Caco-2 (cell line): ENCODE measurements around the gene RIOK1. TPM values are rescaled to one million over a fixed set of nuclear protein-coding genes. Genes with fewer than 3 reads are reported as not detected.

Source experiments
- BruUV-seq: library from RNA; stranded (reverse); fragments of 400-500 nt; replicated peaks from 2 replicates; lab custom pipeline; 2021; lab: Mats Ljungman, UMichigan
- CTCF ChIA-PET: fragments of 300-600 bp; sonication (Branson Sonifier 250); formaldehyde crosslinking; loops from one replicate; lab custom pipeline; 2022; ENCODE audit warnings: antibody characterized with exemption; lab: Charles Lee
- POLR2A ChIA-PET: fragments of 300-600 bp; sonication (Branson Sonifier 250); formaldehyde crosslinking; loops from one replicate; lab custom pipeline; 2022; ENCODE audit warnings: antibody characterized with exemption; lab: Charles Lee
- DNase-seq, 2 experiments: peaks; one replicate each; pipeline versions ENCODE4 v3.0.0 to v3.0.0-alpha.2; 2020 to 2022
- H3K27me3 ChIP-seq: replicated peaks from 2 replicates; pipeline ENCODE4 v1.6.0; 2011; ENCODE audit warnings: low read length; ENCODE audit not compliant: control insufficient read depth, insufficient read depth
- H3K36me3 ChIP-seq: 2 replicates; pipeline ENCODE4 v1.5.1; 2011; ENCODE audit warnings: low read length; ENCODE audit not compliant: control insufficient read depth, insufficient read depth
- H3K4me1 ChIP-seq: fragments of 250-450 bp; sonication (Bioruptor Pico); 2 replicates; pipeline ENCODE4 v1.5.1; 2020; ENCODE audit warnings: mild to moderate bottlenecking
- H3K4me3 ChIP-seq: 2 replicates; pipeline ENCODE4 v1.5.1; 2011; ENCODE audit warnings: low read depth, mild to moderate bottlenecking, control low read depth, low read length
- H3K9me3 ChIP-seq: fragments of 250-450 bp; sonication (Bioruptor Pico); 2 replicates; pipeline ENCODE4 v1.5.1; 2020; ENCODE audit warnings: mild to moderate bottlenecking, moderate library complexity
- H3K27ac Mint-ChIP-seq: one replicate; pipeline ENCODE4 v1.8.0; 2022; ENCODE audit warnings: mixed read lengths; ENCODE audit not compliant: unreplicated experiment
- H3K27me3 Mint-ChIP-seq: one replicate; pipeline ENCODE4 v1.8.0; 2022; ENCODE audit warnings: mixed read lengths; ENCODE audit not compliant: insufficient read depth, unreplicated experiment
- H3K36me3 Mint-ChIP-seq: one replicate; pipeline ENCODE4 v1.8.0; 2022; ENCODE audit warnings: mild to moderate bottlenecking, mixed read lengths; ENCODE audit not compliant: insufficient read depth, unreplicated experiment
- H3K4me1 Mint-ChIP-seq: one replicate; pipeline ENCODE4 v1.8.0; 2022; ENCODE audit warnings: low read depth, mixed read lengths; ENCODE audit not compliant: unreplicated experiment
- H3K4me3 Mint-ChIP-seq: one replicate; pipeline ENCODE4 v1.8.0; 2022; ENCODE audit warnings: mild to moderate bottlenecking, moderate library complexity, mixed read lengths; ENCODE audit not compliant: unreplicated experiment
- H3K9me3 Mint-ChIP-seq: one replicate; pipeline ENCODE4 v1.8.0; 2022; ENCODE audit warnings: mixed read lengths; ENCODE audit not compliant: unreplicated experiment
- intact Hi-C: fragments of 100-400 bp; cut with micrococcal nuclease; formaldehyde crosslinking; loops from one replicate; pipeline ENCODE4 v1.10.0; 2022; ENCODE audit not compliant: unreplicated experiment
- total RNA-seq: library from RNA; stranded (reverse); gene quantifications from 2 replicates; pipeline ENCODE4 v1.2.3, GENCODE V29; 2022
- TF ChIP-seq, protein P1 (sequence below), 2 experiments: fragments of 200-600 bp in 1 of 2; IDR thresholded peaks; 1 replicate in 1 of 2; 2 replicates in 1 of 2; pipeline versions ENCODE4 v1.5.1 to v1.8.0; 2011 to 2022; ENCODE audit warnings: antibody characterized with exemption in 1 of 2, control low read depth in 1 of 2, inconsistent platforms in 1 of 2, low read depth in 1 of 2, low read length in 1 of 2, mild to moderate bottlenecking in 1 of 2, moderate library complexity in 1 of 2; ENCODE audit not compliant: insufficient read depth in 1 of 2, severe bottlenecking in 1 of 2, unreplicated experiment in 1 of 2

Gene RIOK1
- total RNA-seq, 1 experiment from 2014 or later, result 36.1 TPM

DNA sequence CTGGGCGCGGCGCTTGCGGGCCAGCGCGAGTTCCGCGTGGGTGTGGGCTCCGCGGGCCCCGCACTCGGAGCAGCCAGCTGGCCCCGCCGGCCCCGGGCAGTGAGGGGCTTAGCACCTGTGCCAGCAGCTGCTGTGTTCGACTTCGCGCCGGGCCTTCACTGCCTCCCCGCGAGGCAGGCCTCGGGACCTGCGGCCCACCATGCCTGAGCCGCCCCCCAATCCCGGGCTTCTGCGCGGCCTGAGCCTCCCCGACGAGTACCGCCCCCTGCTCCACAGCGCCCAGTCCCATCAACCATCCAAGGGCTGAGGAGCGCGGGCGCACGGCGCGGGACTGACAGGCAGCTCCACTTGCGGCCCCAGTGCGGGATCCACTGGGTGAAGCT is 36.2 kb downstream of the RIOK1 start:
- Mint-ChIP-seq H3K27ac (no peak overlapping the region), H3K9me3 (no peaks in the 10 kb centered on the region), H3K4me3 (no peak overlapping the region), H3K4me1 (peaks cover 5% of the 10 kb centered on the region), H3K27me3 (no peaks in the 10 kb centered on the region), H3K36me3 (peaks cover 9% of the 10 kb centered on the region)
- intact Hi-C loops, result loop anchor here (1.0 to 5.0 kb wide), 3 partner anchors 37 to 190 kb away; no protein-coding TSS in a partner anchor
- Histone ChIP-seq H3K4me3 (no peak overlapping the region), H3K27me3 (no peaks in the 10 kb centered on the region), H3K36me3 (no peaks in the 10 kb centered on the region), H3K9me3 (no peaks in the 10 kb centered on the region), H3K4me1 (peaks cover 2% of the 10 kb centered on the region; the same call in 1 of the 2 replicates)
- ChIA-PET POLR2A (interaction anchor here (0.6 to 0.8 kb wide), 2 partner anchors 36 to 128 kb away, joined by 3 to 4 read pairs; partner anchors contain the start of genes CAGE1 and RIOK1), CTCF (interaction anchor here (0.6 to 1.6 kb wide), 5 partner anchors 42 to 189 kb away, joined by 3 to 7 read pairs (median 4); no protein-coding TSS in a partner anchor)
- TF ChIP-seq, protein P1, sequence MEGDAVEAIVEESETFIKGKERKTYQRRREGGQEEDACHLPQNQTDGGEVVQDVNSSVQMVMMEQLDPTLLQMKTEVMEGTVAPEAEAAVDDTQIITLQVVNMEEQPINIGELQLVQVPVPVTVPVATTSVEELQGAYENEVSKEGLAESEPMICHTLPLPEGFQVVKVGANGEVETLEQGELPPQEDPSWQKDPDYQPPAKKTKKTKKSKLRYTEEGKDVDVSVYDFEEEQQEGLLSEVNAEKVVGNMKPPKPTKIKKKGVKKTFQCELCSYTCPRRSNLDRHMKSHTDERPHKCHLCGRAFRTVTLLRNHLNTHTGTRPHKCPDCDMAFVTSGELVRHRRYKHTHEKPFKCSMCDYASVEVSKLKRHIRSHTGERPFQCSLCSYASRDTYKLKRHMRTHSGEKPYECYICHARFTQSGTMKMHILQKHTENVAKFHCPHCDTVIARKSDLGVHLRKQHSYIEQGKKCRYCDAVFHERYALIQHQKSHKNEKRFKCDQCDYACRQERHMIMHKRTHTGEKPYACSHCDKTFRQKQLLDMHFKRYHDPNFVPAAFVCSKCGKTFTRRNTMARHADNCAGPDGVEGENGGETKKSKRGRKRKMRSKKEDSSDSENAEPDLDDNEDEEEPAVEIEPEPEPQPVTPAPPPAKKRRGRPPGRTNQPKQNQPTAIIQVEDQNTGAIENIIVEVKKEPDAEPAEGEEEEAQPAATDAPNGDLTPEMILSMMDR (IDR thresholded peaks at IDR 0.05; ENCODE audit: insufficient read depth in 1 of 2, low read depth in 1 of 2, low read length in 1 of 2, severe bottlenecking in 1 of 2, unreplicated experiment in 1 of 2), result no peak
- no peak for DNase-seq
- no TSS peak for BruUV-seq

DNA sequence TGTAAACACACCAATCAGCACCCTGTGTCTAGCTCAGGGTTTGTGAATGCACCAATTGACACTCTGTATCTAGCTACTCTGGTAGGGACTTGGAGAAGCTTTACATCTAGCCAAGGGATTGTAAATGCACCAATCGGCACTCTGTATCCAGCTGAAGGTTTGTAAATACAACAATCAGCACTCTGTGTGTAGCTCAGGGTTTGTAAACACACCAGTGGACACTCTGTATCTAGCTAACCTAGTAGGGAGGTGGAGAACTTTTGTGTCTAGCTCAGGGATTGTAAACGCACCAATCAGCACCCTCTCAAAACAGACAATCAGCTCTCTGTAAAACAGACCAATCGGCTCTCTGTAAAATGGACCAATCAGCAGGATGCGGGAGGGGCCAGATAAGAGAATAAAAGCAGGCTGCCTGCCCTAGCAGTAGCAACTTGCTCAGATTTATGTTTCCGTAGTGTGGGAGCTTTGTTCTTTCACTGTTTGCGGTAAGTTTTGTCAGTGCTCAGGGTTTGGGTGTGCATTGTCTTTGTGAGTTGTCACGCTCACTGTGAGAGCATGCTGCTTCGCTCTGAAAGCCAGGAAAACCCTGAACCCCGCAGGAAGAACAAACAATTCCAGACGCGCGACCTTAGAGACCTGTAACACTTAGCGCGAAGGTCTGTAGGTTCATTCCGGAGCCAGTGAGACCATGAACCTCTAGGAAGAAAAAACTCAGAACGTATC is 37.0 kb downstream of the RIOK1 start:
- Histone ChIP-seq H3K4me1 (no peaks in the 10 kb centered on the region; the same call in 1 of the 2 replicates), H3K4me3 (no peak overlapping the region), H3K9me3 (no peaks in the 10 kb centered on the region), H3K27me3 (no peaks in the 10 kb centered on the region), H3K36me3 (no peaks in the 10 kb centered on the region)
- TF ChIP-seq, protein P1 (IDR thresholded peaks at IDR 0.05; ENCODE audit: insufficient read depth in 1 of 2, low read depth in 1 of 2, low read length in 1 of 2, severe bottlenecking in 1 of 2, unreplicated experiment in 1 of 2), result no peak
- intact Hi-C loops, result loop anchor here (5.0 kb wide), 1 partner anchor 36 kb away; no protein-coding TSS in a partner anchor
- Mint-ChIP-seq H3K4me3 (no peak overlapping the region), H3K36me3 (peaks cover 9% of the 10 kb centered on the region), H3K27me3 (no peaks in the 10 kb centered on the region), H3K27ac (no peak overlapping the region), H3K9me3 (no peaks in the 10 kb centered on the region), H3K4me1 (no peaks in the 10 kb centered on the region)
- BruUV-seq, result no TSS peak
- no peak for DNase-seq
- CTCF ChIA-PET, result interaction anchor here (1.6 kb wide), 1 partner anchor 151 kb away, joined by 3 read pairs; no protein-coding TSS in a partner anchor
- POLR2A ChIA-PET, result interaction anchor here (0.8 kb wide), 1 partner anchor 37 kb away, joined by 3 read pairs; the partner anchor contains the start of genes CAGE1 and RIOK1

DNA sequence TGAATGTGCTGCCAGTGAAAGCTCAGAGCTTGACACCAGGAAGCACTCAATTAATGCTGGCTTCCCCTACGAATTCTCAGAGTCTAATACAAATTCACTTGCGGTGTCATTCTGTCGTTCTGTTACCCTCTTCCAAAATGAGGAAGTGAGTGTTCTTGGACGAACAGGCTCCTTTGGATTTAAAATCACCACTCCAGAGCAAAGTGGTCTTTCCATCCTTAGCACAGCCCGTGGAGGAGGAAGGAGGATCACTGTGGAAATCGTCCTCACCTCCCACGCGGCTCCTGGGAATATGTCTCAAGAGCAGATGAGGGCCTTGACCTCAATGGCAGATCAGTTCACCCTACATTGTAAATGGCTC is 41.7 kb downstream of the RIOK1 start:
- peaks cover 8% of the 10 kb centered on the region for H3K9me3 Mint-ChIP-seq
- POLR2A ChIA-PET, result interaction anchor here (0.6 kb wide), 1 partner anchor 122 kb away, joined by 3 read pairs; no protein-coding TSS in a partner anchor
- CTCF ChIA-PET, result interaction anchor here (0.6 kb wide), 1 partner anchor 148 kb away, joined by 3 read pairs; no protein-coding TSS in a partner anchor
- no peaks in the 10 kb centered on the region; the same call in 1 of the 2 replicates for H3K4me1 ChIP-seq
- H3K4me3 Mint-ChIP-seq, result no peak overlapping the region
- TF ChIP-seq, protein P1 (IDR thresholded peaks at IDR 0.05; ENCODE audit: insufficient read depth in 1 of 2, low read depth in 1 of 2, low read length in 1 of 2, severe bottlenecking in 1 of 2, unreplicated experiment in 1 of 2), result no peak
- no peak overlapping the region for H3K27ac Mint-ChIP-seq
- H3K27me3 Mint-ChIP-seq, result no peaks in the 10 kb centered on the region
- H3K36me3 ChIP-seq, result no peaks in the 10 kb centered on the region
- no TSS peak for BruUV-seq
- H3K9me3 ChIP-seq, result no peaks in the 10 kb centered on the region
- no peak for DNase-seq
- no peak overlapping the region for H3K4me3 ChIP-seq
- H3K4me1 Mint-ChIP-seq, result no peaks in the 10 kb centered on the region
- no peaks in the 10 kb centered on the region for H3K36me3 Mint-ChIP-seq
- intact Hi-C loops, result no loop called here
- H3K27me3 ChIP-seq, result no peaks in the 10 kb centered on the region
